Stimulated activated naive CD4-positive, alpha-beta T cell treated with Interleukin-2 at 50 U/mL for 16 hours (primary cell): Measurements from ENCODE around the gene SLC9C2.
"Not testable (repeated sequence)": the region's sequence is repeated elsewhere in the genome, so short reads cannot be mapped to it uniquely, and the experiment has no call there.

Experiments used
- DNase-seq: peaks from one replicate; lab custom pipeline; 2025; lab: John Stamatoyannopoulos, UW

The SLC9C2 gene

GRCh38 chr1:173485401-173485800, 117.5 kb downstream of the SLC9C2 start:
- no peak for DNase-seq

DNA sequence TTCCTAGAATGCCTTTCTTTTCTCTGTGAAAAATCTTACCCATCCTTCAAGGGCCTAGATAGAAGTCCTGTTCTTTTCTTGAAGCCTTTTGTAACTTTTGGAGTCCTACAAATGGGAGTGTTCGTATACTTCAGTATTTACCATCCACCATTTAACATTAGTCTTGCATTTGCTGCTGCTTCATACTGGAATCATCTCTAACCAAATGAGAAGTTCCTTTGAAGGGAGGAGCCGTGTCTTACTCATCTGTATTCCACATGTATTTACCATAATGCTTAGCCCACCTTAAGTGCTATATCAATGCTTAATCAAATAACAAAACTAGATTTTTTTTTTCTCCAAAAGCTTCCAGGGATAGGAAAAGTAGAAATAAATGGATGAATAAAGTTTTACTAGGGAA, 118.6 kb downstream of the SLC9C2 start:
- DNase-seq = no peak

- no peak for DNase-seq
Measured at GRCh38 chr1:173482683-173483082, 120.2 kb downstream of the SLC9C2 start.

DNA sequence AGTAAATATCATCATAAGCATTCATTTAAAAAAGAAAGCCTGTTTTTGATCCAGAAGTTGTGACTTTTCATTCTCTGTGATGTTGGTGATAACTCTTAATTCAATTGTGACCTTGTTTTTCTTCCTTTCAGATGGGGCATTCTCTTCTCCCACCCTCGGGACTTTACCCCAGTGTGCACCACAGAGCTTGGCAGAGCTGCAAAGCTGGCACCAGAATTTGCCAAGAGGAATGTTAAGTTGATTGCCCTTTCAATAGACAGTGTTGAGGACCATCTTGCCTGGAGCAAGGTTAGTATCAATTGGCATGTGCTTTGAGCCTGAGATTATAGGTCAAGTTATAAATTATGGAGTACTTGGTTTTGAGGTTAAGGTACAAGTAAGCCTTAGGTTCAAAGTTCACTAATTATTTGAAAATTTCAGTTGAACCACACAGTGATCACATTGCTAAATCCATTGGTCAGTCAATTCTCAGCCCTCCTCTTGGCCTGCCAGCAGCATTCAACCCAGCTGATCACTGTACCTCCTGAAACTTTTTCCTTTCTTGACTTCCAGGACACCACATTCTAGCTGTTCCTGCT, 121.6 kb downstream of the SLC9C2 start:
- no peak for DNase-seq

GRCh38 chr1:173479649-173480048, 123.2 kb downstream of the SLC9C2 start:
- no peak for DNase-seq

DNA sequence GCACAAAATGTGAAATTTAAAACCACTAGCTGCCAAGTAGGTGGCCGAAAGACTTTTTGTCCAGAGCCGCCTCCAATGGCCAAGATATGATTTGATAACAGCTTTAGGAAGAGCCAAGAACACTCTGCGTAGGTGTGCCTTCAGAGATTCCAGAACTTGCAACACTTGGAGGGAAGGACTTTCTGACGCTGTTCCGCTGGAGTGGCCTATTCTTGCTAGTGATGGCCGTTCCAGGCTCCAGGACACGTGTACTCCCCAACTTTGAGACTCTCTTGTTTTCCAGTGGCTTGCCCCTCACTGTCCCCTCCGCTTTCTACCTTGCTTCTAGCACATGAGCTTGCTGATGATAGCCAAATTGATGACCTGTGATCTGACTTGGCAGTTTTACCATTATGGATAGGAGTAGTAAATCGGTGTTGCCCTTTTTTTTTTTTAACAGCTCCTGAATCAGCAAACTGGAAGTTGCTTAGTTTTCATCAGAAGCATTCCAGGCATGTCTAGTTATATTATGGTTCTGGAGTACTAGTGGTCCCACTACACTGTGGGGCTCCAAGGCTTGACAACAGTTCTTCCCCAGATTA, 124.7 kb downstream of the SLC9C2 start:
- no peak for DNase-seq

- no peak for DNase-seq
Measured at GRCh38 chr1:173477286-173478093, 125.4 kb downstream of the SLC9C2 start, which contains the start of gene PRDX6. PRDX6 (plus strand) TSS chr1:173477335; CDS start chr1:173477398, 63 bp downstream.

- peak; percentile 83 for DNase-seq
Measured at GRCh38 chr1:173476665-173477285, 126.1 kb downstream of the SLC9C2 start.

DNA sequence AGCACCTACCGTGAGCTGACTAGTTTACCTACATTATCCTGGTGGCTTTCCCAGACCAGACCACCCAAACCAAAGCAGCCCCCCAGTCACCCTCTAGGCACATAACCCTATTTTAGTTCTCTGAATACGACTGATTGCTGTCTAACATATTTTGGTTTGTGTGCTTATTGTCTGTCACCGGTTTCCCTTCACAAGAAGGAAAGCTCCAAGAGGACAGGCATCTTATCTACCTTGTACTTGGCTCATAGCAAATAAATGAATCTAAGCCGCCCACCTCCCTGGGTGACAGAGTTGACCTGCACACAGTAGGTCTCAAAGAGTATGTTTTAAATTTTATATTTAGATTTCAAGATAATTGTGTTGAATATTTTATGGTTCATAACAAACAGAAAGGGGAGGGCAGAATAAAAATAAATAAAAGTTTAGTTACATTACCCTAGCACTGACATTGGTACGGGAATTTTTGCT, 126.6 kb downstream of the SLC9C2 start:
- DNase-seq = no peak

DNA sequence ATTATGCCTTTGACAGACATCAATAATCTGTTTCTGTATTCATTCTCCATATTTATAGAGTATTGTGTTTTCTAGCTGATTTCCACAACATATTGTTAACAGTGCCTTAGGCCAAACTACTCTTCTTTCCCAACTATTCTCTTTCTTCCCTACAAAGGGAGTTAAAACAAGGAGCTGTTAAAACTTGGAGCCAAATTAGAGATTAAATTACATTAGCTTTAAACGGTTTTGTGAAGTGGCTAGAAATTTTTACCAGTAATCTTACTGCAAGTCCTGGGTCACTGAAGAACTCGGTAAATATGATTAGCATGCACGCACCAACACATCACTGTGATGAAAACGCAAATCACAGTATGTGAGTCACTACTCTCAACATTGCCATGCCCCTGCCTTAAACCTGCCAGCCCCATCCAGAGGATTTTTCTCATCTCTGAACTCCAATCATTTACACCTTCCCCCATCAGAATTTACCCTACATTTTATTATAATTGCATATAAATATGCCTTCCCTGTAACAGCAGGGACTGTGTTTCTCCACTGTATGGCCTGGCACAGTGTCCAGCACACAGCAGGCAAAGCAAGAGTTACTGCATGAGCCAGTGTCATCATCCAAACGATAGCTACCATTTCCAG, 127.2 kb downstream of the SLC9C2 start:
- peak; percentile 18 for DNase-seq

DNA sequence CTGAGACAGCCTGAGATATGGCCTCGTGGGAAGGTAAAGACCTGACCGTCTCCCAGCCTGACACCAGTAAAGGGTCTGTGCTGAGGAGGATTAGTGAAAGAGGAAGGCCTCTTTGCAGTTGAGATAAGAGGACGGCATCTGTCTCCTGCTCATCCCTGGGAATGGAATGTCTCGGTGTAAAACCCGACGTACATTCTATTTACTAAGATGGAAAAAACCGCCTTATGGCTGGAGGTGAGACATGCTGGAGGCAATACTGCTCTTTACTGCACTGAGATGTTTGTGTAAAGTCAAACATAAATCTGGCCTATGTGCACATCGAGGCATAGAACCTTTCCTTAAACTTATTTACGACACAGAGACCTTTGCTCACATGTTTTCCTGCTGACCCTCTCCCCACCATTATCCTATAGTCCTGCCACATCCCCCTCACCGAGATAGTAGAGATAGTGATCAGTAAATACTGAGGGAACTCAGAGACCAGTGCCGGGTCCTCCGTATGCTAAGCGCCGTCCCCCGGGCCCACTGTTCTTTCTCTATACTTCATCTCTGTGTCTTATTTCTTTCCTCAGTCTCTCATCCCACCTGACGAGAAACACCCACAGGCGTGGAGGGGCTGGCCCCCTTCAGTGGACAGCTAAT, 128.0 kb downstream of the SLC9C2 start:
- DNase-seq = not testable (repeated sequence)

DNA sequence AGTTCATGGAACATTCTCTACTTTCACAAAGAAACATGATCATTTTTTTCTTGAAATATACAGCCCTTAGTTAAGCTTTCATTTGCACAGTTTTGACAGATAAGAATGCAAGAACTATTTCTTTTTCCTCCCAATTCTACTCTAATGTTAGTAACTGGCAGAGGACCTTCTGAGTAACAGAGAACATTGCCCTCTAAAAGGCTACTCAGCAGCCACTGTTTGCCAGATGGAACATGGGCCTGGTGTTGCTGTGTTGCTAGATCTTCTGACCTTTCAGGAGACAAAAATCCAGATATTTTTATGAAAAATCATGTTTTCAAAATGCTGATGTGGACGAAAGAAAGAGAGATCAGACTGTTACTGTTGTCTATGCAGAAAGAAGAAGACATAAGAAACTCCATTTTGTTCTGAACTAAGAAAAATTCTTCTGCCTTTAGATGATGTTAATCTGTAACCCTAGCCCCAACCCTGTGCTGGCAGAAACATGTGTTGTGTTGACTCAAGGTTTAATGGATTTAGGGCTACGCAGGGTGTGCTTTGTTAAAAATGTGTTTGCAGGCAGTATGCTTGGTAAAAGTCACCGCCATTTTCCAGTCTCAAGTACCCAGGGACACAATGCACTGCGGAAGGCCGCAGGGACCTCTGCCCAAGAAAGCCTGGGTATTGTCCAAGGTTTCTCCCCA, 128.6 kb downstream of the SLC9C2 start:
- no peak for DNase-seq

- DNase-seq = no peak
Measured at GRCh38 chr1:173473599-173474011, 129.3 kb downstream of the SLC9C2 start.

DNA sequence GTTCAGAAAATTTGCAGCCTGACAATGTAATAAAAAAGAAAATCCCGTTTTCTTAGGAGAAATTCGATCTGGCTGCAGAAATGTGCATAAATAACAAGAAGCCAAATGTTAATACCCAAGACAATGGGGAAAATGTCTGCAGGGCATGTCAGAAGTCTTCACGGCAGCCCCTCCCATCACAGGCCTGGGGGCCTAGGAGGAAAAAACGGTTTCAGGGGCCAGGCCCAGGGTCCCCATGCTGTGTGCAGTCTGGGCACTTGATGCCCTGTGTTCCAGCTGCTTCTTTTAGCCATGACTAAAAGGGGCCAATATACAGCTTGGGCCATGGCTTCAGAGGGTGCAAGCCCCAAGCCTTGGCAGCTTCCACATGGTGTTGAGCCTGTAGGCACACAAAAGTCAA, 132.3 kb downstream of the SLC9C2 start:
- DNase-seq = no peak

DNA sequence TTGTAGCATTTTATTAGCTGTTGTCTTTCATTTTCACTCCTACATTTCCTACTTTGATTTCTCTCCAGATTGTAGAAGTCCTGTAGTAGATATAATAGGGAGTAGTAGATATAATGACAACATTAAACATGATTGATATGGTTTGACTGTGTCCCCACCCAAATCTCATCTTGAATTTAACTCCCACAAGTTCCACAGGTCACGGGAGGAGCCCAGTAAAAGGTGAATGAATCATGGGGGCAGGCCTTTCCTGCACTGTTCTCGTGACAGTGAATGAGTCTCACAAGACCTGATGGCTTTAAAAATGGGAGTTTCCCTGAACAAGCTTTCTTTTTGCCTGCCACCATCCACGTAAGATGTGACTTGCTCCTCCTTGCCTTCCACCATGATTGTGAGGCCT, 133.2 kb downstream of the SLC9C2 start:
- DNase-seq = no peak

- no peak for DNase-seq
Measured at GRCh38 chr1:173467426-173467825, 135.4 kb downstream of the SLC9C2 start.

GRCh38 chr1:173464185-173464584, 138.7 kb downstream of the SLC9C2 start:
- DNase-seq = not testable (repeated sequence)

DNA sequence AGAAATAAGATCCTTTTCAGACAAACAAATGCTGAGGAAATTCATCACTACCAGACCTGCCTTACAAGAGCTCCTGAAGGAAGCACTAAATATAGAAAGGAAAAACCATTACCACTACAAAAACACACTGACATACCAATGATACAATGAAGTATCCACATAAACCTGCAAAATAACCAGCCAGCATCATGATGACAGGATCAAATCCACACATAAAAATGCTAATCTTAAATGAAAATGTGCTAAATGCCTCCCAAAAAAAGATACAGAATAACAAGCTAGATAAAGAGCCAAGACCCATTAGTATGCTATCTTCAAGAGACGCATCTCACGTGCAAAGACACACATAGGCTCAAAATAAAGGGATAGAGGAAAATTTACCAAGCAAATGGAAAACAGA, 140.2 kb downstream of the SLC9C2 start:
- not testable (repeated sequence) for DNase-seq

GRCh38 chr1:173459885-173460284, 143.0 kb downstream of the SLC9C2 start:
- no peak for DNase-seq

DNA sequence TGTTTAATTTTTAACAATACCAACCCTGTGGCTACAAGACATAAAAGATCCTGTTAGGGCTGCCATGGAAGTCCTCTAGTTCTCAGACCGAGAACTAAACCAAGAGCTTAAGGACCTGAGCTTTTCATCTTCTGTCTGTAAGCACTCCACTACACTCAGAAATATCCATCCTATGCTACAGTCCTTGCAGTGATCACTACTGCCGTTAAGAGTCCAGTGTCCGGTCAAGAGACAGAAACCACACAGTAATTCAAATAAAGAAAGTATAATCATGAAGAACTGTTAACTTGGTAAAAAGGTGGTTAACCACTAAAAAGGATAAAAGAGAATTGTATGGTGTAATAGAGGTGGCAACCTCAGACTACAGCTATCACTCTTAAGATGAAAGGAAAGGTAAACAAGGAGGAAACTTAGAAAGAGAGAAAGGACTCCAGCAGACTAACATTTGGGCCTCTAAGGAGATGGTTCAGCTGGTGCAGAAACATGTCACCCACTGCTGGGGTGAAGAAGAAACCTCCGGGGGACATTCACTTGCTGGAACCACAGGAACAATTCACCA, 147.8 kb downstream of the SLC9C2 start:
- no peak for DNase-seq

- DNase-seq = no peak
Measured at GRCh38 chr1:173453982-173454381, 148.9 kb downstream of the SLC9C2 start.
